Calu3 (cell line): ENCODE measurements around the gene ZYX. TPM values are rescaled to one million over a fixed set of nuclear protein-coding genes. Genes with fewer than 3 reads are reported as not detected.
A peak's percentile ranks its signal among the peaks of the same experiment; 100 is the strongest.

Experiments
- BruUV-seq: library from RNA; stranded (reverse); fragments of 400-500 nt; replicated peaks from 2 replicates; lab custom pipeline; 2021; lab: Mats Ljungman, UMichigan
- CTCF ChIA-PET: fragments of 300-600 bp; sonication (Branson Sonifier 250); formaldehyde crosslinking; loops from one replicate; lab custom pipeline; 2022; ENCODE audit warnings: antibody characterized with exemption; lab: Charles Lee
- DNase-seq: peaks from one replicate; pipeline ENCODE4 v3.0.0; 2022
- H3K27ac Mint-ChIP-seq: one replicate; pipeline ENCODE4 v1.8.0; 2022; ENCODE audit warnings: mixed read lengths; ENCODE audit not compliant: unreplicated experiment
- H3K27me3 Mint-ChIP-seq: one replicate; pipeline ENCODE4 v1.8.0; 2022; ENCODE audit warnings: mixed read lengths; ENCODE audit not compliant: unreplicated experiment
- H3K36me3 Mint-ChIP-seq: one replicate; pipeline ENCODE4 v1.8.0; 2022; ENCODE audit warnings: mild to moderate bottlenecking, moderate library complexity, mixed read lengths; ENCODE audit not compliant: insufficient read depth, unreplicated experiment
- H3K4me1 Mint-ChIP-seq: one replicate; pipeline ENCODE4 v1.8.0; 2022; ENCODE audit warnings: mild to moderate bottlenecking, low read depth, mixed read lengths; ENCODE audit not compliant: unreplicated experiment
- H3K4me3 Mint-ChIP-seq: one replicate; pipeline ENCODE4 v1.8.0; 2022; ENCODE audit warnings: mild to moderate bottlenecking, low read depth, moderate library complexity, mixed read lengths; ENCODE audit not compliant: unreplicated experiment
- H3K9me3 Mint-ChIP-seq: one replicate; pipeline ENCODE4 v1.8.0; 2022; ENCODE audit warnings: low read depth, mixed read lengths; ENCODE audit not compliant: unreplicated experiment
- intact Hi-C: fragments of 100-400 bp; cut with micrococcal nuclease; formaldehyde crosslinking; loops from one replicate; pipeline ENCODE4 v1.10.0; 2022; ENCODE audit not compliant: unreplicated experiment
- total RNA-seq: library from RNA; stranded (reverse); gene quantifications from 2 replicates; pipeline ENCODE4 v1.2.3, GENCODE V29; 2022
- TF ChIP-seq, protein P1 (sequence below): fragments of 200-600 bp; IDR thresholded peaks from one replicate; pipeline ENCODE4 v1.8.0; 2022; ENCODE audit warnings: antibody characterized with exemption; ENCODE audit not compliant: unreplicated experiment

The ZYX gene
- total RNA-seq, 1 experiment from 2014 or later = 114 TPM

DNA sequence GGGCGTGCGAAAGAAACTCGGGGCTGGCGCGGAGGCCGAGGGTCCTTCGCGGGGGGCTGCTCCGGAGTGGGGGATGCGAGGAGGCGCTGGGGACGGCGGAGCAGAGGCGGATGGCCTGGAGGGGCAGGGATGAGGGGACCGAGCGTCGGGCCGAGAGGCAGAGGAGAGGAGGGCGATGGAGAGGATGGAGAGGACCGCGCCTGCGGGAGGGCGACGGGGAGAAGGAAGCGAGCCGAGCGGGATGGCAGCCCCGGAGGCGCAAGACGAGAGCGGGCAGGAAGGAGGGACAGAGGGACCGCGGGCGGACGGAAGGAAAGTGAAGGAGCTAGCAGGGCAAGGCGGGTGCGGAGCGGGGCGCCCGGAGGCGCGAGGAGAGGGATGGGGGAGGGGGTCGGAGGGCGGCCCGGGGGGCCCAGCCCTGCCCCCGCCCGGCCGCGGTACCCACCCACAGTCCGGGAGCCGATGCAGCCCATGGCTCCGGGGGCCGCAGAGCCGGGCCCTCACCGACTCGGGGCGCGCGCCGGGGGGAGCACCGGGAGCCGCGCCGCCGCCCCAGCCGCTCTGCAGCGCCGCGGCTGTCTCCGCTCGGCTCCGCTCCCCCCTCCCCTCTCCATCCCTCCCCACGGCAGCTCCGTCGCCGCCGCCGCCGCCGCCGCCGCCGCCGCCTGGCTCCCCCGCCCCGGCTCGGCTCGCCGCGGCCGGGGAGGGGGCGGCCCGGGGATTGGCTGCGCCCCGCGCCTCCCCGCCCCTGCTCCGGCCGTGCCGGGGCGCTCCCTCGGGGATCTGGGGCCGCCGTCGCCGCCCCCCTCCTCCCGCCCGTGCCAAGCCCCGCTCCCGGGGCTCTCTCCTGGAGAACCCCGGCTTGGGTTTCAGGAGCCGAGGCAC, 18.8 kb upstream of the ZYX start, which contains the start of gene FAM131B:
FAM131B (minus strand) TSS at position 583 of the 885 bp plus-strand sequence; CDS start at position 473, 110 bp downstream.
- no peak within 1 kb of the TSS for H3K27ac Mint-ChIP-seq
- no peaks in the 10 kb centered on the region for H3K9me3 Mint-ChIP-seq
- no TSS peak for BruUV-seq
- peaks cover 11% of the 10 kb centered on the region for H3K4me1 Mint-ChIP-seq
- TF ChIP-seq, protein P1, sequence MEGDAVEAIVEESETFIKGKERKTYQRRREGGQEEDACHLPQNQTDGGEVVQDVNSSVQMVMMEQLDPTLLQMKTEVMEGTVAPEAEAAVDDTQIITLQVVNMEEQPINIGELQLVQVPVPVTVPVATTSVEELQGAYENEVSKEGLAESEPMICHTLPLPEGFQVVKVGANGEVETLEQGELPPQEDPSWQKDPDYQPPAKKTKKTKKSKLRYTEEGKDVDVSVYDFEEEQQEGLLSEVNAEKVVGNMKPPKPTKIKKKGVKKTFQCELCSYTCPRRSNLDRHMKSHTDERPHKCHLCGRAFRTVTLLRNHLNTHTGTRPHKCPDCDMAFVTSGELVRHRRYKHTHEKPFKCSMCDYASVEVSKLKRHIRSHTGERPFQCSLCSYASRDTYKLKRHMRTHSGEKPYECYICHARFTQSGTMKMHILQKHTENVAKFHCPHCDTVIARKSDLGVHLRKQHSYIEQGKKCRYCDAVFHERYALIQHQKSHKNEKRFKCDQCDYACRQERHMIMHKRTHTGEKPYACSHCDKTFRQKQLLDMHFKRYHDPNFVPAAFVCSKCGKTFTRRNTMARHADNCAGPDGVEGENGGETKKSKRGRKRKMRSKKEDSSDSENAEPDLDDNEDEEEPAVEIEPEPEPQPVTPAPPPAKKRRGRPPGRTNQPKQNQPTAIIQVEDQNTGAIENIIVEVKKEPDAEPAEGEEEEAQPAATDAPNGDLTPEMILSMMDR = no peak
- no peak for DNase-seq
- peaks cover 82% of the 10 kb centered on the region for H3K27me3 Mint-ChIP-seq
- peak within 1 kb of the TSS; percentile 79 for H3K4me3 Mint-ChIP-seq
- CTCF ChIA-PET = no interaction called here
- peaks cover 11% of the 10 kb centered on the region for H3K36me3 Mint-ChIP-seq
- intact Hi-C loops = no loop called here

DNA sequence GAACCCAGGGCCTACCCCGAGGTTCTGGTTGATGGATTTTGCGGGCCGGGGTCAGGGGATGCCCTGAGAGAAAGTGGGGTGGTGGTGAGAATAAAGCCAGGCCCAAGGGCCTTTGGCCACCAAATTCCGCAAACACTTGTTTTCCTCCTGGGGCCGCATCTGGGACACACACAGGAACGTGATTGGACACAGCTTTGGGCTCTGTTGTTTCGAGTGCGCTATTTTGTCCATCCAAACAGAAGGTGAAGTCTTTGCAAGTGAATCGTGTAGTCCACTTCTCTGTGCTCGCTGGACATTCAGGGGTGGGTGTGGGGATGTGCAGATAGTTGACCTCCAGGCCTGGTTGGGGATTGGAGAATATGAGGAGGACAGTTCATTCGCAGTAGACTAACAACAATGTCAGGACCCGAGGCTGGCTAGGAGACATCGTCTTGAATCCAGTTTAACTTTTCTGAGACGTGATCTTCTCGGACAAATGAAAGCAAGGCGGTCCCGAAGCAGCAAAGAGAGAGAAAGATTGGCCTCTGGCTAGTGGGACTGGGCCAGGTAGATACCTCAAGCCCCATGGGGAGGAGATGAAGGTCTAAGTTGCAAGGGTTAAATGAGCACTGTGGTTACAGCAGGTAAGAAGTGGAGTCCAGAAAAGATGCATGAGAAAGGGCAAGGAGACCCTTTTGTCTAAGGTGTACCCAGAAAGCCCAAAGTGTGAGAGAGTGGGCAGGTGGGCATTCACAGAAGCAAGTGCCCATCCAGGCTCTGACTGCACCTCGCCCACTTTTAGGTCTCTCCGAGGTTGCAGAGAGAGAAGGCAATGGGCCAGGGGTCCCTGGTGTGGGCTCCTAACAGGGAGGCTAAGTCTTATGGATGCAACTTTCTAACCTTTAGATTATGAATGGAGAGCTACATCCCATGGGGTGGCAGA, 17.9 kb upstream of the ZYX start:
- Mint-ChIP-seq H3K36me3 (peaks cover 11% of the 10 kb centered on the region), H3K4me3 (peak overlapping the region; percentile 12), H3K27ac (no peak overlapping the region), H3K4me1 (peaks cover 21% of the 10 kb centered on the region), H3K9me3 (no peaks in the 10 kb centered on the region), H3K27me3 (peaks cover 73% of the 10 kb centered on the region)
- TF ChIP-seq, protein P1 = no peak
- BruUV-seq = no TSS peak
- DNase-seq = no peak
- CTCF ChIA-PET = no interaction called here
- intact Hi-C loops = no loop called here

DNA sequence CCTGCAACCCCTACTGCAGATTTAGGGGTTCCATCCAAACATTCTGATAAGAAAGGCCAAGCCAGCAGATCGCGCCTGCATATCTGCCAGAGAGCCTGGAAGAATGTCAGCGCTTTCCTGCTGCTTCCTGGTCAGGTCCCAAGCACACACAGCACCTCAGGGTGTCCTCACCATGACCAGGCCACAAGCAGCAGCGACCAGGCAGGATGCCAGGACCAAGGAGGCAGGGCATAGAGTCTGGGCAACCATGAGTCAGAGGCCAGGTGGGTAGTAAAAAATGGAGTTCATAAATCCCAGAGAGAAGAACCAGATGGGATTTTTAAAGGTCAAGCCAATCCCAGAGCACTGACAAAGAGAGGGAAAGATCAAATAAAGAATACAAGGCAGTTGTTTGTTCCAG, 13.2 kb upstream of the ZYX start:
- H3K27ac Mint-ChIP-seq = peak overlapping the region; percentile 62
- no TSS peak for BruUV-seq
- intact Hi-C loops = loop anchor here (5.0 kb wide), 1 partner anchor 36 kb away; no protein-coding TSS in a partner anchor
- TF ChIP-seq, protein P1 = no peak
- H3K4me3 Mint-ChIP-seq = no peak overlapping the region
- H3K27me3 Mint-ChIP-seq = peaks cover 26% of the 10 kb centered on the region
- H3K36me3 Mint-ChIP-seq = no peaks in the 10 kb centered on the region
- peak; percentile 93 for DNase-seq
- H3K4me1 Mint-ChIP-seq = peaks cover 47% of the 10 kb centered on the region
- CTCF ChIA-PET = interaction anchor here (1.0 kb wide), 2 partner anchors 12 to 46 kb away, joined by 3 to 5 read pairs; no protein-coding TSS in a partner anchor
- H3K9me3 Mint-ChIP-seq = no peaks in the 10 kb centered on the region

DNA sequence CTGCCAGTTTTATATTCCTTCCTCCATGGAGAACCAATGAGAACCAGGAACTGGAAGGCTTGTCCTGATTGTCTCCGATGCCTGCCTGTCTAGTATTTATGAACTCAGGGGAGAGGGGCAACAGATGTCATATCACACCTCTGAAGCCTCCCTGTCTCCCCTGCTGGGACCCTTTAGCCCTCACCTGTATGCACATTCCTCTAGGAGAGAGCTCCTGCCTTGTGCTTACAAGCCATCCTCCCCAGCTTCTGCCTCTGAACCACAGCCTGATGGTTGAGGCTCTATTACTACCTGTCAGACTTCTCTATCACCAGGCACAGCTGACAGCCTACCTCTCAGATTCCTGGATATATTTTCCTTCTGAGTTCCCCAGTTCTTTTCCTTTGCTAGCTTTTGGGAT, 12.8 kb upstream of the ZYX start:
- Mint-ChIP-seq H3K4me3 (no peak overlapping the region), H3K9me3 (no peaks in the 10 kb centered on the region), H3K4me1 (peaks cover 47% of the 10 kb centered on the region), H3K27me3 (peaks cover 22% of the 10 kb centered on the region), H3K36me3 (no peaks in the 10 kb centered on the region), H3K27ac (peak overlapping the region; percentile 62)
- no peak for DNase-seq
- TF ChIP-seq, protein P1 = no peak
- CTCF ChIA-PET = interaction anchor here (1.0 kb wide), 2 partner anchors 12 to 47 kb away, joined by 3 to 5 read pairs; no protein-coding TSS in a partner anchor
- BruUV-seq = no TSS peak
- intact Hi-C loops = loop anchor here (5.0 kb wide), 1 partner anchor 36 kb away; no protein-coding TSS in a partner anchor
